ENCODE measurements around the gene ESAM. TPM values are rescaled to one million over a fixed set of nuclear protein-coding genes. Genes with fewer than 3 reads are reported as not detected.

The ESAM gene
- total and polyA plus RNA-seq, 2 of the 8 experiments (the other 6 are each of a cell fraction or from before 2014, with no cell fraction given), result 0.09 TPM; not detected in 1

DNA sequence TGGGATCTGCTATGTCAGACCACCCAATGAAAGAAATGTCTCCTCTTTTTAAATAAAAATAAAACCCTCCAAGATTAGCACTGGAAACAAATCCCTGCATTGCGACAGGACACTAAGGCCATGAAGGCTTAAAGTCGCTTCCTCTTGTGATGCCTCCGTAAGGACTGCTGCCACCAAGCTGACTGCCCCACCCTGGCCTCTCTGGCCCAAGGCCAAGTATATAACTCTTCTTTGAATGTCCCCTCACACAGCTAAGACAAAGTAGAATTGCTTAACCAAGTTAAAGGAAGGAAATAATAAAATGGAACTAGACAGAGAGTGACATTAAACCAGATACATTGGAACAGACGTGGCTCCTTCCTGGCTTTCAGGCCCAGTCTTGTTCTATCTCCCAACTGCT lies 29.9 kb downstream of the ESAM start:
- H3K9ac ChIP-seq (replicated peaks in 1 of 4; ENCODE audit: extremely low read depth in 1 of 4, low read depth in 3 of 4, low read length in 3 of 4), result no peak overlapping the region
- H3K23ac ChIP-seq (ENCODE audit: insufficient read length), result no peak overlapping the region
- H3K56ac ChIP-seq (replicated peaks; ENCODE audit: insufficient read length, low read depth, low read length), result no peak overlapping the region
- H2BK12ac ChIP-seq (ENCODE audit: low read depth, low read length), result no peak overlapping the region
- no peaks in the 10 kb centered on the region for H3K79me1 ChIP-seq (ENCODE audit: low read depth, low read length)
- WGBS, 2 experiments (ENCODE audit: extremely low coverage in 1 of 2, insufficient coverage in 1 of 2, insufficient read length in 1 of 2, insufficient replicate concordance in 2 of 2, low coverage in 1 of 2, low lambda C conversion rate in 2 of 2, missing lambda C conversion rate in 1 of 2), result 86% methylated on average over 4 of the region's 4 CpGs; no CpG with 5 or more reads in 1 of the 2 experiments
- no peak overlapping the region for H3K4ac ChIP-seq (replicated peaks; ENCODE audit: insufficient read length, low read depth, low read length)
- H3K4me3 ChIP-seq (ENCODE audit: extremely low read depth in 1 of 4, insufficient read depth in 2 of 4, low read depth in 3 of 4, low read length in 4 of 4), result no peak overlapping the region
- ChIA-PET CTCF (ENCODE audit: partially characterized antibody) (interaction anchor here (0.6 to 21.1 kb wide), 2 partner anchors 24 to 1183 kb away, joined by 4 to 382 read pairs; partner anchors contain the start of genes ESAM and VSIG2), POLR2A (ENCODE audit: partially characterized antibody) (no interaction called here)
- no peaks in the 10 kb centered on the region; the same call in 1 of the 2 replicates for H3K23me2 ChIP-seq (ENCODE audit: low read depth, low read length)
- H2BK120ac ChIP-seq (replicated peaks; ENCODE audit: low read depth, low read length), result no peak overlapping the region
- DNase-seq (ENCODE audit: low read depth in 1 of 2, low spot score in 2 of 2) (no peak), FAIRE-seq (no peak)
- no peaks in the 10 kb centered on the region for H4K20me1 ChIP-seq (replicated peaks in 1 of 2; ENCODE audit: control insufficient read depth in 1 of 2, insufficient read depth in 2 of 2, low read length in 2 of 2)
- no peak overlapping the region for H2AK5ac ChIP-seq (ENCODE audit: low read depth, low read length)
- H4K5ac ChIP-seq (ENCODE audit: insufficient read length, low read depth, low read length), result no peak overlapping the region
- H3K9me3 ChIP-seq (ENCODE audit: insufficient read depth in 2 of 2, low read depth in 1 of 2, low read length in 1 of 2), result no peaks in the 10 kb centered on the region
- no peak overlapping the region for H3K27ac ChIP-seq (ENCODE audit: low read depth, low read length)
- H3K27me3 ChIP-seq (replicated peaks in 1 of 4; ENCODE audit: control insufficient read depth in 3 of 4, extremely low read depth in 1 of 4, insufficient read depth in 3 of 4, low read length in 3 of 4), result peaks cover 3 to 23% (median 12%) of the 10 kb centered on the region in 4 experiments; a peak in 6 of 7 replicates
- H3K18ac ChIP-seq (ENCODE audit: extremely low read depth, low read length), result no peak overlapping the region
- H3K4me1 ChIP-seq (replicated peaks in 1 of 4; ENCODE audit: control insufficient read depth in 3 of 4, insufficient read depth in 4 of 4, low read length in 3 of 4), result no peaks in the 10 kb centered on the region
- no peak overlapping the region for H3K4me2 ChIP-seq (ENCODE audit: insufficient read depth in 1 of 2, low read depth in 2 of 2, low read length in 2 of 2)
- H3K36me3 ChIP-seq (ENCODE audit: control insufficient read depth in 2 of 4, insufficient read depth in 4 of 4, low read length in 3 of 4), result no peaks in the 10 kb centered on the region
- no peak overlapping the region for H4K8ac ChIP-seq (ENCODE audit: extremely low read depth, insufficient read depth, low read length)
- TF ChIP-seq TAF1 (IDR thresholded peaks at IDR 0.05; ENCODE audit: low read depth, low read length), result no peak
- no peak overlapping the region for H4K91ac ChIP-seq (replicated peaks; ENCODE audit: insufficient read length, low read length)
- H2BK20ac ChIP-seq (ENCODE audit: low read length), result no peak overlapping the region
- H3K14ac ChIP-seq (ENCODE audit: insufficient read length), result no peak overlapping the region
- H3K79me2 ChIP-seq (ENCODE audit: control insufficient read depth in 1 of 2, insufficient read depth in 2 of 2, low read length in 2 of 2), result no peaks in the 10 kb centered on the region
- no peak overlapping the region for H2AFZ ChIP-seq (ENCODE audit: low read length)
- no peak overlapping the region for H2BK5ac ChIP-seq (ENCODE audit: low read depth, low read length)
- no peak overlapping the region for H2BK15ac ChIP-seq (ENCODE audit: low read length)
